H9 (cell line): ENCODE data around the gene NDRG2. TPM values are rescaled to one million over a fixed set of nuclear protein-coding genes. Genes with fewer than 3 reads are reported as not detected.

Experiments used
- DNase-seq: peaks from one replicate; pipeline ENCODE4 v3.0.0-alpha.2; 2017
- H2AFZ ChIP-seq: one replicate; pipeline ENCODE4 v1.6.1; 2013; ENCODE audit warnings: mild to moderate bottlenecking, low read length, control low read depth, moderate library complexity
- H2AK5ac ChIP-seq: 2 replicates; pipeline ENCODE4 v1.6.1; 2013; ENCODE audit warnings: low read length, control low read depth, mixed read lengths; ENCODE audit not compliant: insufficient read length
- H2BK120ac ChIP-seq: one replicate; pipeline ENCODE4 v1.6.1; 2013; ENCODE audit warnings: low read depth, mild to moderate bottlenecking, low read length, control low read depth, inconsistent platforms; ENCODE audit not compliant: poor library complexity, severe bottlenecking
- H2BK12ac ChIP-seq: 2 replicates; pipeline ENCODE4 v1.6.1; 2013; ENCODE audit warnings: low read length, control low read depth, mixed read lengths, low read depth; ENCODE audit not compliant: insufficient read length
- H2BK15ac ChIP-seq: 2 replicates; pipeline ENCODE4 v1.6.1; 2013; ENCODE audit warnings: low read depth, low read length, control low read depth
- H2BK20ac ChIP-seq: one replicate; pipeline ENCODE4 v1.6.1; 2013; ENCODE audit warnings: low read depth, mild to moderate bottlenecking, low read length, control low read depth, inconsistent platforms; ENCODE audit not compliant: poor library complexity, severe bottlenecking
- H2BK5ac ChIP-seq: 2 replicates; pipeline ENCODE4 v1.6.1; 2013; ENCODE audit warnings: low read length, control low read depth, mixed read lengths; ENCODE audit not compliant: insufficient read length
- H3K14ac ChIP-seq: 2 replicates; pipeline ENCODE4 v1.6.1; 2013; ENCODE audit warnings: low read length, control low read depth; ENCODE audit not compliant: insufficient read depth
- H3K18ac ChIP-seq: 2 replicates; pipeline ENCODE4 v1.6.1; 2013; ENCODE audit warnings: low read depth, mild to moderate bottlenecking, mixed read lengths, low read length, control low read depth; ENCODE audit not compliant: insufficient read length
- H3K23ac ChIP-seq: 2 replicates; pipeline ENCODE4 v1.6.1; 2013; ENCODE audit warnings: low read length, control low read depth, mixed read lengths, low read depth; ENCODE audit not compliant: insufficient read length
- H3K23me2 ChIP-seq: 2 replicates; pipeline ENCODE4 v1.6.1; 2013; ENCODE audit warnings: low read depth, mild to moderate bottlenecking, mixed read lengths, low read length, control low read depth; ENCODE audit not compliant: insufficient read length, poor library complexity, severe bottlenecking
- H3K27ac ChIP-seq: 2 replicates; pipeline ENCODE4 v1.5.1; 2013; ENCODE audit warnings: low read length, control low read depth, mixed read lengths, low read depth; ENCODE audit not compliant: insufficient read length
- H3K27me3 ChIP-seq: 2 replicates; pipeline ENCODE4 v1.6.1; 2013; ENCODE audit warnings: low read length, control low read depth, inconsistent platforms; ENCODE audit not compliant: insufficient read depth
- H3K4ac ChIP-seq: 2 replicates; pipeline ENCODE4 v1.6.1; 2013; ENCODE audit warnings: low read depth, mild to moderate bottlenecking, control low read depth, inconsistent platforms, low read length, moderate library complexity
- H3K4me1 ChIP-seq: 2 replicates; pipeline ENCODE4 v1.6.1; 2013; ENCODE audit warnings: low read length, control low read depth, inconsistent platforms; ENCODE audit not compliant: insufficient read depth
- H3K4me2 ChIP-seq: 2 replicates; pipeline ENCODE4 v1.6.1; 2013; ENCODE audit warnings: low read length, control low read depth, mixed read lengths; ENCODE audit not compliant: insufficient read length, insufficient read depth
- H3K56ac ChIP-seq: 2 replicates; pipeline ENCODE4 v1.6.1; 2013; ENCODE audit warnings: low read depth, mild to moderate bottlenecking, mixed read lengths, low read length, control low read depth; ENCODE audit not compliant: insufficient read length
- H3K79me1 ChIP-seq: 2 replicates; pipeline ENCODE4 v1.6.1; 2013; ENCODE audit warnings: low read depth, mild to moderate bottlenecking, moderate library complexity, low read length, control low read depth, inconsistent platforms; ENCODE audit not compliant: insufficient read depth, poor library complexity, severe bottlenecking
- H3K79me2 ChIP-seq: 2 replicates; pipeline ENCODE4 v1.6.1; 2013; ENCODE audit warnings: low read length, control low read depth, inconsistent platforms; ENCODE audit not compliant: insufficient read depth
- H3K9ac ChIP-seq: 2 replicates; pipeline ENCODE4 v1.6.1; 2013; ENCODE audit warnings: low read length, control low read depth, mixed read lengths; ENCODE audit not compliant: insufficient read length; ENCODE audit errors: extremely low read depth
- H3K9me3 ChIP-seq: one replicate; pipeline ENCODE4 v1.6.1; 2013; ENCODE audit warnings: low read depth, low read length, inconsistent platforms; ENCODE audit not compliant: control insufficient read depth
- H3T11ph ChIP-seq: one replicate; pipeline ENCODE4 v1.6.1; 2013; ENCODE audit warnings: mild to moderate bottlenecking, low read length, control low read depth, inconsistent platforms
- H4K20me1 ChIP-seq: one replicate; pipeline ENCODE4 v1.6.1; 2013; ENCODE audit not compliant: control insufficient read depth, insufficient read length, insufficient read depth
- H4K5ac ChIP-seq: 2 replicates; pipeline ENCODE4 v1.6.1; 2013; ENCODE audit warnings: low read depth, mild to moderate bottlenecking, mixed read lengths, low read length, control low read depth; ENCODE audit not compliant: insufficient read length
- H4K8ac ChIP-seq: replicated peaks from 2 replicates; pipeline ENCODE4 v1.6.1; 2013; ENCODE audit warnings: low read length, control low read depth, mixed read lengths, low read depth; ENCODE audit not compliant: insufficient read length
- H4K91ac ChIP-seq: 2 replicates; pipeline ENCODE4 v1.6.1; 2013; ENCODE audit warnings: low read depth, mild to moderate bottlenecking, moderate library complexity, mixed read lengths, low read length, control low read depth; ENCODE audit not compliant: insufficient read length
- H3K27ac Mint-ChIP-seq, 3 experiments: 2 replicates in 2 of 3; 3 replicates in 1 of 3; pipeline ENCODE4 v1.8.0; 2020 to 2021; ENCODE audit warnings: mixed read lengths in 3 of 3, mild to moderate bottlenecking in 1 of 3, moderate library complexity in 1 of 3
- H3K27me3 Mint-ChIP-seq: 2 replicates; pipeline ENCODE4 v1.8.0; 2021; ENCODE audit warnings: low read depth, mild to moderate bottlenecking, moderate library complexity, mixed read lengths
- H3K36me3 Mint-ChIP-seq, 3 experiments: 2 replicates in 2 of 3; 3 replicates in 1 of 3; pipeline ENCODE4 v1.8.0; 2020 to 2021; ENCODE audit warnings: low read depth in 3 of 3, mixed read lengths in 3 of 3; ENCODE audit not compliant: insufficient read depth in 1 of 3
- H3K4me1 Mint-ChIP-seq, 2 experiments: 2 replicates each; pipeline ENCODE4 v1.8.0; 2020; ENCODE audit warnings: mixed read lengths in 2 of 2
- H3K4me3 Mint-ChIP-seq, 2 experiments: 2 replicates in 1 of 2; 3 replicates in 1 of 2; pipeline ENCODE4 v1.8.0; 2020 to 2021; ENCODE audit warnings: mild to moderate bottlenecking in 2 of 2, mixed read lengths in 2 of 2, moderate library complexity in 1 of 2
- H3K9me3 Mint-ChIP-seq, 2 experiments: 2 replicates in 1 of 2; 3 replicates in 1 of 2; pipeline ENCODE4 v1.8.0; 2020; ENCODE audit warnings: mild to moderate bottlenecking in 2 of 2, mixed read lengths in 2 of 2, moderate library complexity in 1 of 2
- CTCF ChIP-seq: fragments of 200-600 bp; sonication (generic); conservative IDR thresholded peaks from 3 replicates; pipeline ENCODE4 v1.8.0; 2021; ENCODE audit warnings: antibody characterized with exemption, mild to moderate bottlenecking
- WGBS: extraction: QIAGEN DNeasy Blood & Tissue Kit; methylation state at CpG from one replicate; pipeline ENCODE4 v1.1.7; 2013; ENCODE audit warnings: missing lambda C conversion rate, low lambda C conversion rate, mixed read lengths; ENCODE audit not compliant: insufficient read length; ENCODE audit errors: extremely low coverage; 5-methylcytosine and 5-hydroxymethylcytosine counted together
- total RNA-seq: library from RNA; stranded (reverse); gene quantifications from 2 replicates; pipeline ENCODE4 v1.2.1, GENCODE V29; 2021

The NDRG2 gene
- total RNA-seq, 1 experiment from 2014 or later: 20.6 TPM

GRCh38 chr14:21050597-21050996, 25.7 kb upstream of the NDRG2 start:
- Histone ChIP-seq H3K79me1 (no peaks in the 10 kb centered on the region), H3K23ac (no peak overlapping the region), H3T11ph (no peak overlapping the region), H2BK120ac (no peak overlapping the region), H3K14ac (no peak overlapping the region), H2BK5ac (no peak overlapping the region), H3K4me2 (no peak overlapping the region), H3K79me2 (no peaks in the 10 kb centered on the region), H3K56ac (no peak overlapping the region), H2BK20ac (no peak overlapping the region), H3K9ac (no peak overlapping the region), H3K4me1 (no peaks in the 10 kb centered on the region; the same call in 1 of the 2 replicates), H2AFZ (no peak overlapping the region), H3K27me3 (no peaks in the 10 kb centered on the region), H3K27ac (no peak overlapping the region), H3K23me2 (no peaks in the 10 kb centered on the region), H3K9me3 (no peaks in the 10 kb centered on the region), H2BK15ac (no peak overlapping the region), H2AK5ac (no peak overlapping the region), H3K4ac (no peak overlapping the region), H4K91ac (no peak overlapping the region), H4K8ac (no peak overlapping the region), H4K5ac (no peak overlapping the region), H3K18ac (no peak overlapping the region), H4K20me1 (no peaks in the 10 kb centered on the region), H2BK12ac (no peak overlapping the region)
- no peaks in the 10 kb centered on the region for H3K36me3 Mint-ChIP-seq
- peaks cover 7 to 10% of the 10 kb centered on the region in 2 experiments for H3K4me1 Mint-ChIP-seq
- peaks cover 6% of the 10 kb centered on the region; the same call in 1 of the 2 replicates for H3K27me3 Mint-ChIP-seq
- no peak for TF ChIP-seq CTCF
- no peak overlapping the region for H3K27ac Mint-ChIP-seq
- no peak for DNase-seq
- H3K9me3 Mint-ChIP-seq: no peaks in the 10 kb centered on the region
- no CpG with 5 or more reads among the region's 3 CpGs for WGBS
- no peak overlapping the region for H3K4me3 Mint-ChIP-seq
